HTR-8/SVneo (cell line): ENCODE results near the gene ZNF691.
"Not testable (repeated sequence)": the region's sequence is repeated elsewhere in the genome, so short reads cannot be mapped to it uniquely, and the experiment has no call there.

Source experiments
- DNase-seq: peaks from one replicate; pipeline ENCODE4 v3.0.0; 2011; ENCODE audit warnings: low spot score, mixed read lengths; ENCODE audit not compliant: insufficient read length
- FAIRE-seq: peaks from 2 replicates; lab custom pipeline; 2011; peaks lifted over from hg19 to GRCh38; lab: Jason Lieb, UNC

Gene ZNF691

DNA sequence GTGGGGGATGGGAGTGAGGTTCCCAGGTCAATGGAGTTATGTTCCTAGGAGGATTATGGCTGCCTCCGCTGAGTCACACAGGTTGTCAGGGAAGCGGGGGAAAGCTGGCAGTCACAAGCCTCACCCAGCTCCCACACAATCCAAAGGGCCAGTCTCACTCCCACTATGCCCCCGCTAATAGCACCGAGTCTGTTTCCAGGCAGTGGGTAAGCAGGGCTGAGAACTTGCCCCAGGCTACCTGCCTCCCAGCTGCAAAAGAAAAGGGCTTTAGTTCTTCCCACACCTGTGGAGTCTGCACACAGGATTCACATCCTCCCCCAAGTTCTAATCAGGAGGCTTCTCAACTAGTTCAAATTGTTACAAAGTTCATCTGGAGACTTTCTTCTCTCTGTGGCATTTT, 53.5 kb downstream of the ZNF691 start:
- not testable (repeated sequence) for FAIRE-seq, DNase-seq
